ENCODE data around the gene ANKRD31.
"Not testable (repeated sequence)": the region's sequence is repeated elsewhere in the genome, so short reads cannot be mapped to it uniquely, and the experiment has no call there.

Gene ANKRD31

DNA sequence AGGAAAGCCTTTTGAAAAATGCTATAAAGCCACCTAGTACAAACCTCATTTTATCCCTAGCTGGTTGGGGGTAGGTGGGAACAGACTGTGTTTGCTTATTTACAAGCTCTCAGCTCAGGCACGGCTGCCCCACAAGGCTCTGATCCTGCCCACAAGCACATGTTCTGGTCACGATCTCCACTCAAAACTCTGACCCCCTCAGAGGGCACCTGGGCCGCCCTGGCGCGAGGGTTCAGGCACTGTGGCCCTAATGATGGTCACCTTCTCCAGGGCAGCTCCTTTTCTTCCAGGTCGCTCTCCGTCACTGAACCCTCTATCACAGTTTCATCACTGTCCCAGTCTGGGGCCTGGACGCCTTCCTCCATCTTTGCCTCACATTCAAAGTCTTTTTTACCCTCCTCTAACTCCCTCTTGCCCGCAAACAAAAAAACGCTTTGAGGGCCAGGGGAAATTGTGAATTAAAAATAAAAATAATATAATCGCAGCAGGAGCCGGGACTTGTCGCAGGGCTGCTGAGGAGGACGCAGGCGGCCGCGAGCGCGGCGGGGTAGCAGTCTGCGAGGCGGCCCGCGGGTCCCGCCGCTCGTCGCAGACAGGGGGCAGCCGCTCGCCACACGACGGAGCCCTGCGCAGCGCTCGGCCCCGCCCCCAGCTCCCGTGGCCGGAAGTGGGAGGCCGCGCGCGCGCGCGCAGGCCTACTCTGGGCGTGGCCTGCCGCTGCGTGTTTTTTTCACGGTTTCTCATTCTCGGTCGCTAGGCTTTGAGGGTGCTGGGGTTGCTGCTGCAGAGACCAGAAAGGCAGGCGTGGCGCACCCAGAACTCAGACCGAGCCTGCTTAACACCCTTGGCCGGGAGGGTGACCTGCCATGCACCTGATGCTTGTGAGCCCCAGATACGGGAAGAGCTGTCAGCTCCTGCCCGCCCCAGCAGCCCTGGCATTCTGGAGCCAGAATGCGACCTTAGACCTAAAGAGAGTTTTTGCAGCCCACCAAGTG is at the start of gene ANKRD31:
TSS of gene ANKRD31 (minus strand) at position 557 of the 995 bp plus-strand sequence. CDS start at position 365, 192 bp downstream.
- peak; percentile 94 for DNase-seq (ENCODE audit: low spot score)

DNA sequence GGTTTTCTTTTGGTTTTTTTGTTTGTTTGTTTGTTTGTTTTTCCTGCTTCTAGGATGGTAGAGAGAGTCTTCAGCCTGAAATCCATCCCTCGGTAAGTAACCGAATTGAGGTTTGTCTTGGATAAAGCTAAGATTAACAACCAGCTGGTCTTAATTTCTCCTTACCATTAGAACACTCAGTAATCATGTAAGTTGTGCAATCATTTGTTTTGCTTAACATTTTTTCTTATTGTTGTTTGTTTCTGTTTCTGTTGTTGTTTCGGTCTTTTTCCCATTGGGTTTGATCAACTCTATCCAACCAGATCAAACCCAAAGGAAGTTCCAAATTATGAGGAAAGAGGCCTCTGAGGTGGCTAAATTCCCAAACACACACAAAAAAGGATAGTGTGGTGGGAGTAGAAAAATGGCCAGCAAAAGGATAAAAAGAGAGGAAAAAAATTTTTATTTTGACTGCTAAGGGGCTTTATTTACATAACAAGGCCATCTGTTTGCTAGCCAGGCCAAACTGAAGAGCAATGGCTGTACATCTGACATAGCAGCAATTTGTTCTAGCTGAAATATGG is 49.6 kb upstream of the ANKRD31 start:
- DNase-seq (ENCODE audit: low spot score): no peak

DNA sequence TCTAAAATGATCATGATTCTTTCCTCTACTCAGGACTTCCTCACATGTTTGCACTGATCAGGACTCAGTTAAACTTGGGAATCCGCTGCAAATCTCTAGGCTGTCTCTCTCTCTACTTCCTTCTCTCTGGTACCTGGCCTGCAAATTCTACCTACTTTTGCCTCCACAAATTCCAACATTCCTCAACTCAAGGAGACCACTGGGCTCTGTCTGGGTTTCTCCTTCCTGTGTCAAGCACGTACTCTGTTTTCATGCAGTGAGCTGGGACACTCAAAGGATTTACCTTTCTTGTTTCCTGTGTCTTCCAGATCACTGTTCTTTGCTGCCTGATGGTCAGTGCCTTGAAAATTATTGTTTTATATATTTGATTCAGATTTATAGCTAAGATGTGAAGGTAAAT is 45.9 kb upstream of the ANKRD31 start:
- DNase-seq (ENCODE audit: low spot score): no peak

DNA sequence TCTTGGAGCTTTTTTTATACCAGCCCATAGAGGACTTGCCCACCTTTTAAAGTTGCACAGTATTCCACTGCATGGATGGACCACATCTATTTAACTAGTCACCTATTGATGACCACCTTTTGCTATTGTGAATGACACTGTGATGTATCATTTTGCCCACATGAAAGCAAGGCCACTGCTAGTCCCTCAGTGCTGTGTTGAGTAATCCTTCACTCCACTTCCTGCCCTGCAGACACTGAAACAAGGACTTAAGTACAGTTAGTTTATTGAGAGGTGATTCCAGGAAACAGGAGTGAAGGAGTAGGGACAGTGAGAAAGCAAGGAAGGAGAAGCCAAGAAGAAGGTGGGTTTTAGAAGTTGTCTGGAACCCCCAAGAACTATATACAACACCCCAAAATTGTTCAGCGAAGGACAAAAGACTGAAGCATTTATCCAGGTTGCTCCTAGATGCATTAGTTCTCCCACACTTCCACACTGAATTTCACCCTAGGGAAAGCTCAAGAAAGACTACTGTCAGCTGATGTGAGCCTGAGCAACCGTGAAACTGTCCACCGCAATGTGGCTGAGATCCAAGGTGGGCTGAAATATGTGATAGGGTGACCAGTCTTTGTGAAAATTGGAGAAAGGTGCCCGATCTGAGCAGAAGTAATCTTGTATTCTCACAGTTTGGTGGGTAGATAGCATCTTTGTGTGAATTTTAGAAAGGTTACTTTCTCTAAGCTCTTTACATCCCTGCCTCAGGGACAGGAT is 45.2 kb upstream of the ANKRD31 start:
- DNase-seq (ENCODE audit: low spot score): no peak

DNA sequence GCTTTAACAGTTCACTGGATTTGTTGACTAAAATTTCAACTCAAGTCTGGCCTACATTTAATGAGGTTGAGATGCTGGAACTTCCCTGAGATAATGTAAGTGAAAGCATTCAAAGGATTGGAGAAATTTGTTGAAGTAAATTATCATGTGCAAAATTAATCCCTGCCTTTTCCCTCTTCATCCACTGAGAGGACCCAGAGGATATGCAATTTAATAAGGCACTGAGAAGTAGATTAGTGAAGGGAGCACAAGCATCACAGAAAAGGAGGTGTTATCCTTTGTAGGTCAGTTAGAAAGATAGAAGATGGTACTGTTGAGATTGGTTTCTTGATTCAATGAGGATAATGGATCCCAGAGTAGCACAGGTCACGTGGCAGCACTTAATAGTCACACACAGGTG is 42.6 kb upstream of the ANKRD31 start:
- no peak for DNase-seq (ENCODE audit: low spot score)

- DNase-seq (ENCODE audit: low spot score): no peak
Measured at GRCh38 chr5:75277463-75277862, 40.8 kb upstream of the ANKRD31 start.

GRCh38 chr5:75275756-75276155 is 39.1 kb upstream of the ANKRD31 start:
- DNase-seq (ENCODE audit: low spot score): no peak

- DNase-seq (ENCODE audit: low spot score): no peak
Measured at GRCh38 chr5:75275147-75275546, 38.5 kb upstream of the ANKRD31 start.

- DNase-seq (ENCODE audit: low spot score): no peak
Measured at GRCh38 chr5:75274486-75274885, 37.8 kb upstream of the ANKRD31 start.

DNA sequence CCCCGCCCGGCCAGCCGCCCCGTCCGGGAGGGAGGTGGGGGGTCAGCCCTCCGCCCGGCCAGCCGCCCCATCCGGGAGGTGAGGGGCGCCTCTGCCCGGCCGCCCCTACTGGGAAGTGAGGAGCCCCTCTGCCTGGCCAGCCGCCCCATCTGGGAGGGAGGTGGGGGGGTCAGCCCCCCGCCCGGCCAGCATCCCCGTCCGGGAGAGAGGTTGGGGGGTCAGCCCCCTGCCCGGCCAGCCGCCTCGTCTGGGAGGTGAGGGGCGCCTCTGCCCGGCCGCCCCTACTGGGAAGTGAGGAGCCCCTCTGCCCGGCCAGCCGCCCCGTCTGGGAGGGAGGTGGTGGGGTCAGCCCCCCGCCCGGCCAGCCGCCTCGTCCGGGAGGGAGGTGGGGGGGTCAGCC is 33.9 kb upstream of the ANKRD31 start:
- not testable (repeated sequence) for DNase-seq (ENCODE audit: low spot score)

GRCh38 chr5:75265731-75266130 is 29.1 kb upstream of the ANKRD31 start:
- peak; percentile 34 for DNase-seq (ENCODE audit: low spot score)

DNA sequence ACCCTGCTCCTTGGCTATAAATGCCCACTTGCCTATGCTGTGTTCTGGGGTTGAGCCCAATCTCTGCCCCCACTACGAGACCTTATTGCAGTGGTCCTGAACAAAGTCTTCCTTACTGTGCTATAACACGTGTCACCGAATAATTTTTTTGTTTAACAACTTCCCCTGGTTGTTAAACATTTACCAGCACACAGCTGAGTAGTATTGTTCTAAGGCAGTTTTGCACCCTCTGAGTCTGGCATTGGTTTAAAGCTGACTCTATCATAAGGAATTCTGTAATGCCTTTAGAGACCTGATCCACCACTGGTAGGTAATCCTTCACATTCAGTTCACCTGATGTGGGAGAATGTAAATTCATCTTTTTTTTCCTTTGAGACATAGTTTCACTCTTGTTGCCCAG is 25.6 kb upstream of the ANKRD31 start:
- no peak for DNase-seq (ENCODE audit: low spot score)

- no peak for DNase-seq (ENCODE audit: low spot score)
Measured at GRCh38 chr5:75260708-75261107, 24.0 kb upstream of the ANKRD31 start.

GRCh38 chr5:75250452-75250851 is 13.8 kb upstream of the ANKRD31 start:
- not testable (repeated sequence) for DNase-seq (ENCODE audit: low spot score)

GRCh38 chr5:75245023-75245422 is 8.3 kb upstream of the ANKRD31 start:
- no peak for DNase-seq (ENCODE audit: low spot score)

GRCh38 chr5:75243510-75243909 is 6.8 kb upstream of the ANKRD31 start:
- DNase-seq (ENCODE audit: low spot score): no peak

DNA sequence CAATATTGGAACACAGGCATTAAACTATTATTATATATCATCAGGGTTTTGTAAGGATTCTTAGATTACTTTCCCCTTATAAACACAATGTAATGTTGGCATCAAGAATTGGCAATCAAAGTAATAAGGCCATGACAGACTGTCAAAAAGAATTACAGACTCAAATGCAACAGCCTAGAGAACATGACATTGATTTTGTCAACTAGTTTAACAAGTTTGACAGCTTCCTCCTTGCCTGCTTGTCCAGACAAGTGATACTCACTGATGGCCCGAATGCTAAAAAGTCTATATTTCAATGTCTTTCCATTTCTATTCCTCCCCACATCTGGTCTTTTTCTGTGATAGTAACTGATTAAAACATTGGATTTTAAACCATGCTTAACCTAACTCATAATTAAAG is 6.4 kb upstream of the ANKRD31 start:
- no peak for DNase-seq (ENCODE audit: low spot score)

GRCh38 chr5:75242067-75242466 is 5.4 kb upstream of the ANKRD31 start:
- no peak for DNase-seq (ENCODE audit: low spot score)

DNA sequence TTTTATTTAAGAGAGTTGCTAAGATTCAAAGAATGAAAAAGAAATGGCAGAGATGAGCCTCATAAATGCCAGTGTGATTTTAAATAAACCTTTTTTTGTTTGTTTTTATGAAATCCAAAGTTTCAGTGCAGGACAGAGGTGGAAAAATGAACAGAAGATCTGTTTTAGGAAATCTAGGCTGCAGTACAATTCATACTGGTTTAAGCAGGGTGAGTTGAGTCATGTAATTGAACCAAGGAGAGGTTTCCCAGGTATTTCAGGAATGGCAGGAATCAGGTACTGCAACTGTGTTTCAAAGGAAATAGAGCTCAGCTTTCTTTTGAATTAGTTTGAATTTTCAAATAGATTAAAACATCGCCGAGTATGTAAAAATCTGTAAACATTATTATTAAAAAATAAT is 3.0 kb upstream of the ANKRD31 start:
- no peak for DNase-seq (ENCODE audit: low spot score)

- no peak for DNase-seq (ENCODE audit: low spot score)
Measured at GRCh38 chr5:75235711-75236110, 967 bp downstream of the ANKRD31 start.

- DNase-seq (ENCODE audit: low spot score): no peak
Measured at GRCh38 chr5:75234251-75234650, 2.4 kb downstream of the ANKRD31 start.

GRCh38 chr5:75226916-75227315 is 9.8 kb downstream of the ANKRD31 start:
- DNase-seq (ENCODE audit: low spot score): no peak

GRCh38 chr5:75225506-75225905 is 11.2 kb downstream of the ANKRD31 start:
- no peak for DNase-seq (ENCODE audit: low spot score)

Measured in AG08396 (cell line).